HepG2 (cell line): ENCODE measurements around the gene SRXN1. TPM values are rescaled to one million over a fixed set of nuclear protein-coding genes. Genes with fewer than 3 reads are reported as not detected.

Source experiments
- ATAC-seq: fragments of 200-7000 bp; cut with Tn5 transposase; 3 replicates; pipeline ENCODE4 v1.9.1; 2020; ENCODE audit warnings: mild to moderate bottlenecking, moderate library complexity
- BruUV-seq: library from RNA; stranded (reverse); fragments of 400-500 nt; replicated peaks from 2 replicates; lab custom pipeline; 2021; lab: Mats Ljungman, UMichigan
- CTCF ChIA-PET: fragments of 300-600 bp; formaldehyde crosslinking; extraction: SDS; loops from one replicate; lab custom pipeline; 2021; ENCODE audit warnings: low total read pairs, inconsistent platforms, low intra/inter-chr PET ratio; lab: Yijun Ruan, JAX
- POLR2A ChIA-PET: fragments of 350-600 bp; sonication (Branson Sonifier 250); formaldehyde crosslinking; loops from one replicate; lab custom pipeline; 2020; ENCODE audit warnings: antibody characterized with exemption, inconsistent platforms; lab: Yijun Ruan, JAX
- DNase-seq: peaks from one replicate; pipeline ENCODE4 v3.0.0-alpha.2; 2015; ENCODE audit warnings: low spot score
- FAIRE-seq: peaks from 3 replicates; lab custom pipeline; 2011; peaks lifted over from hg19 to GRCh38; lab: Jason Lieb, UNC
- H2AFZ ChIP-seq: one replicate; pipeline ENCODE4 v1.6.1; 2011; ENCODE audit warnings: low read length, inconsistent platforms
- H3K27ac ChIP-seq: fragments of 300-600 bp; 3 replicates; pipeline ENCODE4 v1.8.0; 2011; ENCODE audit warnings: mixed run types, mild to moderate bottlenecking, mixed read lengths, low read length, inconsistent platforms; ENCODE audit not compliant: insufficient read depth; ENCODE audit errors: extremely low read length
- H3K27me3 ChIP-seq, 2 experiments: fragments of 200-600 bp in 1 of 2; 2 replicates in 1 of 2; 3 replicates in 1 of 2; pipeline versions ENCODE4 v1.6.0 to v1.8.0; 2011; ENCODE audit warnings: low read length in 2 of 2, mild to moderate bottlenecking in 2 of 2, moderate library complexity in 2 of 2, inconsistent platforms in 1 of 2; ENCODE audit not compliant: insufficient read depth in 2 of 2, control insufficient read depth in 1 of 2
- H3K36me3 ChIP-seq, 2 experiments: fragments of 200-600 bp in 1 of 2; replicated peaks in 1 of 2; 2 replicates in 1 of 2; 3 replicates in 1 of 2; pipeline versions ENCODE4 v1.5.1 to v1.8.0; 2011; ENCODE audit warnings: low read length in 2 of 2, inconsistent platforms in 1 of 2; ENCODE audit not compliant: insufficient read depth in 2 of 2, control insufficient read depth in 1 of 2
- H3K4me1 ChIP-seq: 2 replicates; pipeline ENCODE4 v1.5.1; 2012; ENCODE audit warnings: low read length, inconsistent platforms; ENCODE audit not compliant: insufficient read depth
- H3K4me2 ChIP-seq: 2 replicates; pipeline ENCODE4 v1.6.0; 2011; ENCODE audit warnings: low read depth, low read length, inconsistent platforms
- H3K4me3 ChIP-seq, 3 experiments: fragments of 200-600 bp in 1 of 3; sonication (generic), shearing (Covaris generic) in 1 of 3; replicated peaks in 1 of 3; 2 replicates each; pipeline ENCODE4 v1.5.1; 2011 to 2016; ENCODE audit warnings: low read length in 3 of 3, inconsistent platforms in 2 of 3, low read depth in 2 of 3, mild to moderate bottlenecking in 2 of 3, control low read depth in 1 of 3, mixed read lengths in 1 of 3; ENCODE audit not compliant: insufficient read depth in 1 of 3
- H3K79me2 ChIP-seq: one replicate; pipeline ENCODE4 v1.6.1; 2011; ENCODE audit warnings: low read length, inconsistent platforms; ENCODE audit not compliant: insufficient read depth
- H3K9ac ChIP-seq: 2 replicates; pipeline ENCODE4 v1.6.0; 2011; ENCODE audit warnings: mild to moderate bottlenecking, low read depth, low read length, inconsistent platforms; ENCODE audit not compliant: insufficient read depth
- H3K9me3 ChIP-seq: 2 replicates; pipeline ENCODE4 v1.5.1; 2012; ENCODE audit warnings: mild to moderate bottlenecking, low read length
- H4K20me1 ChIP-seq: 2 replicates; pipeline ENCODE4 v1.6.0; 2011; ENCODE audit warnings: inconsistent platforms, mild to moderate bottlenecking, low read length, moderate library complexity; ENCODE audit not compliant: insufficient read depth
- HMGA1 ChIP-seq: sonication (generic); formaldehyde crosslinking; conservative IDR thresholded peaks from 2 replicates; pipeline ENCODE4 v1.4.0; 2020; ENCODE audit warnings: missing genetic modification reagents
- MYNN ChIP-seq: sonication (generic); formaldehyde crosslinking; IDR thresholded peaks from 2 replicates; pipeline ENCODE4 v1.4.0; 2020; ENCODE audit warnings: mild to moderate bottlenecking, low read depth, missing genetic modification reagents
- NFE2L2 ChIP-seq: fragments of 150-350 bp; IDR thresholded peaks from 2 replicates; pipeline ENCODE4 v1.6.1; 2014; ENCODE audit warnings: low read length
- TAF1 ChIP-seq: sonication (generic); formaldehyde crosslinking; IDR thresholded peaks from 2 replicates; pipeline ENCODE4 v1.4.0; 2020; ENCODE audit warnings: missing genetic modification reagents
- XRCC5 ChIP-seq: fragments of 200-400 bp; formaldehyde crosslinking; optimal IDR thresholded peaks from 2 replicates; pipeline ENCODE3; 2017; ENCODE audit warnings: mild to moderate bottlenecking, low read length
- YY1 ChIP-seq: IDR thresholded peaks from 2 replicates; pipeline ENCODE4 v1.6.1; 2011; ENCODE audit warnings: low read length, low read depth, moderate library complexity, mild to moderate bottlenecking; ENCODE audit not compliant: insufficient read depth, insufficient replicate concordance
- ZFP36L1 ChIP-seq: sonication (generic); formaldehyde crosslinking; IDR thresholded peaks from 2 replicates; pipeline ENCODE4 v1.8.0; 2022; ENCODE audit warnings: mild to moderate bottlenecking, missing genetic modification reagents, moderate library complexity
- ZNF432 ChIP-seq: sonication (generic); formaldehyde crosslinking; IDR thresholded peaks from 2 replicates; pipeline ENCODE4 v1.5.0; 2020; ENCODE audit warnings: missing genetic modification reagents, mild to moderate bottlenecking, borderline replicate concordance
- ZNF558 ChIP-seq: sonication (generic); formaldehyde crosslinking; IDR thresholded peaks from 2 replicates; pipeline ENCODE4 v1.9.0; 2022; ENCODE audit warnings: mild to moderate bottlenecking, missing genetic modification reagents, borderline replicate concordance
- WGBS: methylation state at CpG from one replicate; pipeline ENCODE4 v1.1.6; 2017; ENCODE audit warnings: low lambda C conversion rate; 5-methylcytosine and 5-hydroxymethylcytosine counted together
- in situ Hi-C: cut with HindIII; loops from 2 replicates; pipeline ENCODE4 v1.10.0; 2017; ENCODE audit warnings: low pct_unique_long_range_greater_than_20kb; ENCODE audit not compliant: extremely low pct_ligation_motif_present
- intact Hi-C: fragments of 100-400 bp; cut with micrococcal nuclease; formaldehyde crosslinking; loops from one replicate; pipeline ENCODE4 v1.10.0; 2022; ENCODE audit not compliant: unreplicated experiment
- polyA plus RNA-seq, 8 experiments: library from polyadenylated mRNA; depleted of rRNA in 3 of 8; stranded (reverse) in 7 of 8; unstranded in 1 of 8; fragments of >200 nt; fragmentation: Illumina TruSeq in 4 of 8; extraction: Trizol in 4 of 8; gene quantifications; 2 replicates each; pipeline versions ENCODE4 v1.2.1 to v1.2.3, GENCODE V29; 2011 to 2016; ENCODE audit warnings: low read depth in 4 of 8, missing spikeins in 1 of 8, mixed read lengths in 1 of 8; ENCODE audit not compliant: insufficient read depth in 1 of 8
- total RNA-seq, 5 experiments: library from RNA; depleted of rRNA; stranded (reverse); fragments of >200 nt; fragmentation: Illumina TruSeq; extraction: Trizol; gene quantifications; 2 replicates each; pipeline ENCODE4 v1.2.3, GENCODE V29; 2016; ENCODE audit warnings: low read depth in 1 of 5
- TF ChIP-seq, protein P1 (sequence below): IDR thresholded peaks from 2 replicates; pipeline ENCODE4 v1.6.1; 2012; ENCODE audit warnings: low read length, improper control_type of control experiment
- TF ChIP-seq, protein P2 (sequence below): sonication (generic); formaldehyde crosslinking; IDR thresholded peaks from 2 replicates; pipeline ENCODE4 v1.4.0; 2020; ENCODE audit warnings: missing genetic modification reagents
- TF ChIP-seq, protein P3 (sequence below): sonication (generic); formaldehyde crosslinking; IDR thresholded peaks from 2 replicates; pipeline ENCODE4 v1.8.1; 2023; ENCODE audit warnings: missing genetic modification reagents, inconsistent platforms, borderline replicate concordance
- TF ChIP-seq, protein P4 (sequence below): sonication (generic); formaldehyde crosslinking; IDR thresholded peaks from 2 replicates; pipeline ENCODE4 v1.4.0; 2020; ENCODE audit warnings: missing genetic modification reagents, borderline replicate concordance

The SRXN1 gene
- total and polyA plus RNA-seq, 2 of the 13 experiments (the other 11 are each of a cell fraction or from before 2014, with no cell fraction given): 29.9 to 87.7 TPM

DNA sequence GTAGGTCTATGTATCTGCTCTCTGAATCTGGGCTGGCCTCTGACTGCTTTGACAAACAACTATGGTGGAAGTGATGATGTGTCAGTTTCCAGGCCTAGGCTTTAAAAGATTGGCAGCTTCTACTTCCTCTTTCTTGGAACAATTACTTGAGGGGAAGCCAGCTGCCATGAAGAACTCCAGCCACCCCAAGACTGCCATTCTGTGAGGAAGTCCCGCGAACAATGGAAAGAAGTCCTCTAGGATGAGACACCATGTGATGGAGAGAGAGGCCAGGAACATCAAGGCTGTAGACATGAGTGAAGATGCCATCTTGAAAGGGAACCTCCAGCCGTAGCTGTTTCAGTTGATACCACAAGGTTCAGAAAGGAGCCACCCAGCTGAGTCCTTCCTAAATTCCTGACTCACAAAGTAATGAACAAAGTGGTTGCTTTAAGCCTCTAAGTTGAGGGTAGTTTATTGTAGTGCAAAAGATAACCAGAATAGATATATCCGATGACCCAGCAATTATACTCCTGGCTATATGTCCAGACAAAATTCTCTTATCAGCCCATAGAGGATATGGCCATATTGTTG lies 27.6 kb downstream of the SRXN1 start:
- CTCF ChIA-PET: no interaction called here
- FAIRE-seq: no peak

More for the DNA sequence above, 27.6 kb downstream of the SRXN1 start:
- Histone ChIP-seq H3K4me2 (no peak overlapping the region), H3K79me2 (no peaks in the 10 kb centered on the region), H2AFZ (no peak overlapping the region), H3K27me3 (peaks cover 0 to 58% of the 10 kb centered on the region in 2 experiments; a peak in 4 of 5 replicates), H3K27ac (no peak overlapping the region), H3K9me3 (no peaks in the 10 kb centered on the region), H3K4me3 (no peak overlapping the region), H3K4me1 (no peaks in the 10 kb centered on the region), H3K36me3 (no peaks in the 10 kb centered on the region), H3K9ac (no peak overlapping the region), H4K20me1 (no peaks in the 10 kb centered on the region)
- POLR2A ChIA-PET: no interaction called here
- TF ChIP-seq XRCC5 (no peak), ZNF432 (no peak), NFE2L2 (no peak), ZFP36L1 (CRISPR knock-in tag) (no peak), HMGA1 (CRISPR knock-in tag) (no peak), TAF1 (CRISPR knock-in tag) (no peak), MYNN (CRISPR knock-in tag) (no peak), ZNF558 (CRISPR knock-in tag) (no peak), YY1 (no peak)
- TF ChIP-seq, protein P1, sequence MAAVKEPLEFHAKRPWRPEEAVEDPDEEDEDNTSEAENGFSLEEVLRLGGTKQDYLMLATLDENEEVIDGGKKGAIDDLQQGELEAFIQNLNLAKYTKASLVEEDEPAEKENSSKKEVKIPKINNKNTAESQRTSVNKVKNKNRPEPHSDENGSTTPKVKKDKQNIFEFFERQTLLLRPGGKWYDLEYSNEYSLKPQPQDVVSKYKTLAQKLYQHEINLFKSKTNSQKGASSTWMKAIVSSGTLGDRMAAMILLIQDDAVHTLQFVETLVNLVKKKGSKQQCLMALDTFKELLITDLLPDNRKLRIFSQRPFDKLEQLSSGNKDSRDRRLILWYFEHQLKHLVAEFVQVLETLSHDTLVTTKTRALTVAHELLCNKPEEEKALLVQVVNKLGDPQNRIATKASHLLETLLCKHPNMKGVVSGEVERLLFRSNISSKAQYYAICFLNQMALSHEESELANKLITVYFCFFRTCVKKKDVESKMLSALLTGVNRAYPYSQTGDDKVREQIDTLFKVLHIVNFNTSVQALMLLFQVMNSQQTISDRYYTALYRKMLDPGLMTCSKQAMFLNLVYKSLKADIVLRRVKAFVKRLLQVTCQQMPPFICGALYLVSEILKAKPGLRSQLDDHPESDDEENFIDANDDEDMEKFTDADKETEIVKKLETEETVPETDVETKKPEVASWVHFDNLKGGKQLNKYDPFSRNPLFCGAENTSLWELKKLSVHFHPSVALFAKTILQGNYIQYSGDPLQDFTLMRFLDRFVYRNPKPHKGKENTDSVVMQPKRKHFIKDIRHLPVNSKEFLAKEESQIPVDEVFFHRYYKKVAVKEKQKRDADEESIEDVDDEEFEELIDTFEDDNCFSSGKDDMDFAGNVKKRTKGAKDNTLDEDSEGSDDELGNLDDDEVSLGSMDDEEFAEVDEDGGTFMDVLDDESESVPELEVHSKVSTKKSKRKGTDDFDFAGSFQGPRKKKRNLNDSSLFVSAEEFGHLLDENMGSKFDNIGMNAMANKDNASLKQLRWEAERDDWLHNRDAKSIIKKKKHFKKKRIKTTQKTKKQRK: no peak
- TF ChIP-seq, protein P2, sequence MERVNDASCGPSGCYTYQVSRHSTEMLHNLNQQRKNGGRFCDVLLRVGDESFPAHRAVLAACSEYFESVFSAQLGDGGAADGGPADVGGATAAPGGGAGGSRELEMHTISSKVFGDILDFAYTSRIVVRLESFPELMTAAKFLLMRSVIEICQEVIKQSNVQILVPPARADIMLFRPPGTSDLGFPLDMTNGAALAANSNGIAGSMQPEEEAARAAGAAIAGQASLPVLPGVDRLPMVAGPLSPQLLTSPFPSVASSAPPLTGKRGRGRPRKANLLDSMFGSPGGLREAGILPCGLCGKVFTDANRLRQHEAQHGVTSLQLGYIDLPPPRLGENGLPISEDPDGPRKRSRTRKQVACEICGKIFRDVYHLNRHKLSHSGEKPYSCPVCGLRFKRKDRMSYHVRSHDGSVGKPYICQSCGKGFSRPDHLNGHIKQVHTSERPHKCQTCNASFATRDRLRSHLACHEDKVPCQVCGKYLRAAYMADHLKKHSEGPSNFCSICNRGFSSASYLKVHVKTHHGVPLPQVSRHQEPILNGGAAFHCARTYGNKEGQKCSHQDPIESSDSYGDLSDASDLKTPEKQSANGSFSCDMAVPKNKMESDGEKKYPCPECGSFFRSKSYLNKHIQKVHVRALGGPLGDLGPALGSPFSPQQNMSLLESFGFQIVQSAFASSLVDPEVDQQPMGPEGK (CRISPR knock-in tag): no peak
- TF ChIP-seq, protein P3, sequence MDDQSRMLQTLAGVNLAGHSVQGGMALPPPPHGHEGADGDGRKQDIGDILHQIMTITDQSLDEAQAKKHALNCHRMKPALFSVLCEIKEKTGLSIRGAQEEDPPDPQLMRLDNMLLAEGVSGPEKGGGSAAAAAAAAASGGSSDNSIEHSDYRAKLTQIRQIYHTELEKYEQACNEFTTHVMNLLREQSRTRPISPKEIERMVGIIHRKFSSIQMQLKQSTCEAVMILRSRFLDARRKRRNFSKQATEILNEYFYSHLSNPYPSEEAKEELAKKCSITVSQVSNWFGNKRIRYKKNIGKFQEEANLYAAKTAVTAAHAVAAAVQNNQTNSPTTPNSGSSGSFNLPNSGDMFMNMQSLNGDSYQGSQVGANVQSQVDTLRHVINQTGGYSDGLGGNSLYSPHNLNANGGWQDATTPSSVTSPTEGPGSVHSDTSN: no peak
- TF ChIP-seq, protein P4, sequence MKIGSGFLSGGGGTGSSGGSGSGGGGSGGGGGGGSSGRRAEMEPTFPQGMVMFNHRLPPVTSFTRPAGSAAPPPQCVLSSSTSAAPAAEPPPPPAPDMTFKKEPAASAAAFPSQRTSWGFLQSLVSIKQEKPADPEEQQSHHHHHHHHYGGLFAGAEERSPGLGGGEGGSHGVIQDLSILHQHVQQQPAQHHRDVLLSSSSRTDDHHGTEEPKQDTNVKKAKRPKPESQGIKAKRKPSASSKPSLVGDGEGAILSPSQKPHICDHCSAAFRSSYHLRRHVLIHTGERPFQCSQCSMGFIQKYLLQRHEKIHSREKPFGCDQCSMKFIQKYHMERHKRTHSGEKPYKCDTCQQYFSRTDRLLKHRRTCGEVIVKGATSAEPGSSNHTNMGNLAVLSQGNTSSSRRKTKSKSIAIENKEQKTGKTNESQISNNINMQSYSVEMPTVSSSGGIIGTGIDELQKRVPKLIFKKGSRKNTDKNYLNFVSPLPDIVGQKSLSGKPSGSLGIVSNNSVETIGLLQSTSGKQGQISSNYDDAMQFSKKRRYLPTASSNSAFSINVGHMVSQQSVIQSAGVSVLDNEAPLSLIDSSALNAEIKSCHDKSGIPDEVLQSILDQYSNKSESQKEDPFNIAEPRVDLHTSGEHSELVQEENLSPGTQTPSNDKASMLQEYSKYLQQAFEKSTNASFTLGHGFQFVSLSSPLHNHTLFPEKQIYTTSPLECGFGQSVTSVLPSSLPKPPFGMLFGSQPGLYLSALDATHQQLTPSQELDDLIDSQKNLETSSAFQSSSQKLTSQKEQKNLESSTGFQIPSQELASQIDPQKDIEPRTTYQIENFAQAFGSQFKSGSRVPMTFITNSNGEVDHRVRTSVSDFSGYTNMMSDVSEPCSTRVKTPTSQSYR (CRISPR knock-in tag): no peak
- intact Hi-C loops (no loop called here), in situ Hi-C loops (no loop called here)
- DNase-seq (no peak), ATAC-seq (no peak)
- no TSS peak for BruUV-seq
- WGBS: 45% methylated on average over 4 of the region's 4 CpGs
